Esophagus squamous epithelium (tissue), 4 donors: Measurements from ENCODE around the gene FAM107B.

Experiments
- POLR2A ChIP-seq, 4 donors: fragments of 450-650 bp; IDR thresholded peaks; one replicate each; pipeline ENCODE4 v1.6.1; 2017; ENCODE audit warnings: antibody characterized with exemption in 4 of 4, mild to moderate bottlenecking in 4 of 4, moderate library complexity in 3 of 4
- TF ChIP-seq, protein P1 (sequence below), 6 experiments: fragments of 450-650 bp in 4 of 6; fragments of 200-600 bp in 2 of 6; sonication (generic) in 2 of 6; IDR thresholded peaks; one replicate each; pipeline ENCODE4 v1.5.1; 2016 to 2019; ENCODE audit warnings: antibody characterized with exemption in 6 of 6, mild to moderate bottlenecking in 4 of 6, moderate library complexity in 4 of 6

GRCh38 chr10:14705548-14706230, 69.0 kb downstream of the FAM107B start:
- TF ChIP-seq, protein P1, sequence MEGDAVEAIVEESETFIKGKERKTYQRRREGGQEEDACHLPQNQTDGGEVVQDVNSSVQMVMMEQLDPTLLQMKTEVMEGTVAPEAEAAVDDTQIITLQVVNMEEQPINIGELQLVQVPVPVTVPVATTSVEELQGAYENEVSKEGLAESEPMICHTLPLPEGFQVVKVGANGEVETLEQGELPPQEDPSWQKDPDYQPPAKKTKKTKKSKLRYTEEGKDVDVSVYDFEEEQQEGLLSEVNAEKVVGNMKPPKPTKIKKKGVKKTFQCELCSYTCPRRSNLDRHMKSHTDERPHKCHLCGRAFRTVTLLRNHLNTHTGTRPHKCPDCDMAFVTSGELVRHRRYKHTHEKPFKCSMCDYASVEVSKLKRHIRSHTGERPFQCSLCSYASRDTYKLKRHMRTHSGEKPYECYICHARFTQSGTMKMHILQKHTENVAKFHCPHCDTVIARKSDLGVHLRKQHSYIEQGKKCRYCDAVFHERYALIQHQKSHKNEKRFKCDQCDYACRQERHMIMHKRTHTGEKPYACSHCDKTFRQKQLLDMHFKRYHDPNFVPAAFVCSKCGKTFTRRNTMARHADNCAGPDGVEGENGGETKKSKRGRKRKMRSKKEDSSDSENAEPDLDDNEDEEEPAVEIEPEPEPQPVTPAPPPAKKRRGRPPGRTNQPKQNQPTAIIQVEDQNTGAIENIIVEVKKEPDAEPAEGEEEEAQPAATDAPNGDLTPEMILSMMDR (IDR thresholded peaks at IDR 0.05) = no peak
- TF ChIP-seq POLR2A (IDR thresholded peaks at IDR 0.05) = no peak
